Panc1 (cell line): Measurements from ENCODE around the gene HOATZ. TPM values are rescaled to one million over a fixed set of nuclear protein-coding genes. Genes with fewer than 3 reads are reported as not detected.

Experiments used
- ATAC-seq: fragments of 200-7000 bp; cut with Tn5 transposase; 2 replicates; pipeline ENCODE4 v1.9.1; 2020; ENCODE audit warnings: mild to moderate bottlenecking, moderate library complexity
- BruUV-seq: library from RNA; stranded (reverse); fragments of 400-500 nt; replicated peaks from 2 replicates; lab custom pipeline; 2021; lab: Mats Ljungman, UMichigan
- CTCF ChIA-PET: fragments of 300-600 bp; sonication (Branson Sonifier 250); formaldehyde crosslinking; loops from one replicate; lab custom pipeline; 2022; ENCODE audit warnings: antibody characterized with exemption; lab: Charles Lee
- POLR2A ChIA-PET: fragments of 300-600 bp; sonication (Branson Sonifier 250); formaldehyde crosslinking; loops from one replicate; lab custom pipeline; 2022; ENCODE audit warnings: antibody characterized with exemption; lab: Charles Lee
- DNase-seq: peaks from one replicate; pipeline ENCODE4 v3.0.0-alpha.2; 2010; ENCODE audit warnings: low read depth, low spot score
- H3K27ac ChIP-seq: 2 replicates; pipeline ENCODE4 v1.5.1; 2011; ENCODE audit warnings: mild to moderate bottlenecking, low read length, inconsistent platforms
- H3K27me3 ChIP-seq: fragments of 200-500 bp; sonication (Bioruptor generic); 2 replicates; pipeline ENCODE4 v1.6.0; 2014; ENCODE audit warnings: low read length, inconsistent platforms; ENCODE audit not compliant: control insufficient read depth, insufficient read depth
- H3K36me3 ChIP-seq: fragments of 200-500 bp; sonication (Bioruptor generic); 2 replicates; pipeline ENCODE4 v1.5.1; 2014; ENCODE audit warnings: inconsistent platforms, mild to moderate bottlenecking, low read length, moderate library complexity; ENCODE audit not compliant: control insufficient read depth, insufficient read depth
- H3K4me1 ChIP-seq: 2 replicates; pipeline ENCODE4 v1.5.1; 2011; ENCODE audit warnings: inconsistent platforms, mild to moderate bottlenecking, low read length, moderate library complexity; ENCODE audit not compliant: control insufficient read depth, insufficient read depth
- H3K4me3 ChIP-seq, 2 experiments: 2 replicates each; pipeline ENCODE4 v1.5.1; 2011 to 2012; ENCODE audit warnings: low read depth in 2 of 2, low read length in 2 of 2, mild to moderate bottlenecking in 2 of 2, inconsistent platforms in 1 of 2, moderate library complexity in 1 of 2
- H3K9me3 ChIP-seq: fragments of 200-500 bp; sonication (Bioruptor generic); 2 replicates; pipeline ENCODE4 v1.5.1; 2014; ENCODE audit warnings: low read depth, mild to moderate bottlenecking, inconsistent platforms, low read length, moderate library complexity; ENCODE audit not compliant: control insufficient read depth, insufficient read depth
- POLR2AphosphoS5 ChIP-seq: IDR thresholded peaks from 2 replicates; pipeline ENCODE4 v1.6.1; 2012; ENCODE audit warnings: mild to moderate bottlenecking, low read depth, low read length, moderate library complexity
- SIN3A ChIP-seq: IDR thresholded peaks from 2 replicates; pipeline ENCODE4 v1.6.1; 2012; ENCODE audit warnings: low read depth, mild to moderate bottlenecking, low read length, moderate library complexity, borderline replicate concordance; ENCODE audit not compliant: insufficient read depth
- TCF7L2 ChIP-seq: IDR thresholded peaks from 2 replicates; pipeline ENCODE4 v1.6.1; 2011; ENCODE audit warnings: mild to moderate bottlenecking, low read depth, low read length, inconsistent platforms
- in situ Hi-C: cut with HindIII; loops from 2 replicates; pipeline ENCODE4 v1.10.0; 2016; ENCODE audit warnings: low sequenced_read_pairs, low pct_unique_long_range_greater_than_20kb
- intact Hi-C: fragments of 100-400 bp; cut with micrococcal nuclease; formaldehyde crosslinking; loops from one replicate; pipeline ENCODE4 v1.10.0; 2022; ENCODE audit not compliant: unreplicated experiment
- total RNA-seq: library from RNA; stranded (reverse); gene quantifications from one replicate; pipeline ENCODE4 v1.2.1, GENCODE V29; 2021; ENCODE audit not compliant: unreplicated experiment
- TF ChIP-seq, protein P1 (sequence below), 2 experiments: IDR thresholded peaks; 2 replicates each; pipeline ENCODE4 v1.6.1; 2011 to 2012; ENCODE audit warnings: low read depth in 2 of 2, control low read depth in 1 of 2, low read length in 1 of 2, mild to moderate bottlenecking in 1 of 2, moderate library complexity in 1 of 2; ENCODE audit not compliant: insufficient read depth in 1 of 2
- TF ChIP-seq, protein P2 (sequence below): fragments of 450-650 bp; IDR thresholded peaks from 2 replicates; pipeline ENCODE4 v1.5.1; 2017; ENCODE audit warnings: mild to moderate bottlenecking

HOATZ gene
- total RNA-seq, 1 experiment from 2014 or later, result not detected

DNA sequence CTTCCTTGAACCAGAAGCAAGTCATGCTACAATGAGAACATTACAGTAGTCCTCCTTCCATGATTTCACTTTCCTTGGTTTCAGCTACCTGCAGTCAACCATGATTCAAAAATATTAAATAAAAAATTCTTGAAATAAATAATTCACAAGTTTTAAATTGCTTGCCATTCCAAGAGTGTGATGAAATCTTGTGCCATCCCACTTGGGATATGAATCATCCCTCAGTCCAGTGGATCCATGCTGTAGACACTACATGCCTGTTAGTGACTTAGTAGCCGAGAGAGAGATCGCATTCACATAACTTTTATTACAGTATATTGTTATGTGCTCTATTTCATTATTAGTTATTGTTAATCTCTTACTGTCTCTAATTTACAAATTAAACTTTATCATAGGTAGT, 6.0 kb downstream of the HOATZ start:
- H3K9me3 ChIP-seq, result no peaks in the 10 kb centered on the region
- in situ Hi-C loops (no loop called here), intact Hi-C loops (no loop called here)
- POLR2A ChIA-PET, result interaction anchor here (0.6 kb wide), 1 partner anchor 20 kb away, joined by 3 read pairs; no protein-coding TSS in a partner anchor
- ATAC-seq, result no peak
- BruUV-seq, result no TSS peak
- no peak overlapping the region for H3K27ac ChIP-seq
- H3K36me3 ChIP-seq, result no peaks in the 10 kb centered on the region
- peaks cover 4% of the 10 kb centered on the region; the same call in 1 of the 2 replicates for H3K27me3 ChIP-seq
- H3K4me3 ChIP-seq, result no peak overlapping the region
- no peak for DNase-seq
- H3K4me1 ChIP-seq, result no peaks in the 10 kb centered on the region
- CTCF ChIA-PET, result no interaction called here
- TF ChIP-seq SIN3A (no peak), POLR2AphosphoS5 (no peak), TCF7L2 (no peak)
- TF ChIP-seq, protein P1, sequence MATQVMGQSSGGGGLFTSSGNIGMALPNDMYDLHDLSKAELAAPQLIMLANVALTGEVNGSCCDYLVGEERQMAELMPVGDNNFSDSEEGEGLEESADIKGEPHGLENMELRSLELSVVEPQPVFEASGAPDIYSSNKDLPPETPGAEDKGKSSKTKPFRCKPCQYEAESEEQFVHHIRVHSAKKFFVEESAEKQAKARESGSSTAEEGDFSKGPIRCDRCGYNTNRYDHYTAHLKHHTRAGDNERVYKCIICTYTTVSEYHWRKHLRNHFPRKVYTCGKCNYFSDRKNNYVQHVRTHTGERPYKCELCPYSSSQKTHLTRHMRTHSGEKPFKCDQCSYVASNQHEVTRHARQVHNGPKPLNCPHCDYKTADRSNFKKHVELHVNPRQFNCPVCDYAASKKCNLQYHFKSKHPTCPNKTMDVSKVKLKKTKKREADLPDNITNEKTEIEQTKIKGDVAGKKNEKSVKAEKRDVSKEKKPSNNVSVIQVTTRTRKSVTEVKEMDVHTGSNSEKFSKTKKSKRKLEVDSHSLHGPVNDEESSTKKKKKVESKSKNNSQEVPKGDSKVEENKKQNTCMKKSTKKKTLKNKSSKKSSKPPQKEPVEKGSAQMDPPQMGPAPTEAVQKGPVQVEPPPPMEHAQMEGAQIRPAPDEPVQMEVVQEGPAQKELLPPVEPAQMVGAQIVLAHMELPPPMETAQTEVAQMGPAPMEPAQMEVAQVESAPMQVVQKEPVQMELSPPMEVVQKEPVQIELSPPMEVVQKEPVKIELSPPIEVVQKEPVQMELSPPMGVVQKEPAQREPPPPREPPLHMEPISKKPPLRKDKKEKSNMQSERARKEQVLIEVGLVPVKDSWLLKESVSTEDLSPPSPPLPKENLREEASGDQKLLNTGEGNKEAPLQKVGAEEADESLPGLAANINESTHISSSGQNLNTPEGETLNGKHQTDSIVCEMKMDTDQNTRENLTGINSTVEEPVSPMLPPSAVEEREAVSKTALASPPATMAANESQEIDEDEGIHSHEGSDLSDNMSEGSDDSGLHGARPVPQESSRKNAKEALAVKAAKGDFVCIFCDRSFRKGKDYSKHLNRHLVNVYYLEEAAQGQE (IDR thresholded peaks at IDR 0.05; ENCODE audit: insufficient read depth in 1 of 2, low read depth in 2 of 2, low read length in 1 of 2), result no peak
- TF ChIP-seq, protein P2, sequence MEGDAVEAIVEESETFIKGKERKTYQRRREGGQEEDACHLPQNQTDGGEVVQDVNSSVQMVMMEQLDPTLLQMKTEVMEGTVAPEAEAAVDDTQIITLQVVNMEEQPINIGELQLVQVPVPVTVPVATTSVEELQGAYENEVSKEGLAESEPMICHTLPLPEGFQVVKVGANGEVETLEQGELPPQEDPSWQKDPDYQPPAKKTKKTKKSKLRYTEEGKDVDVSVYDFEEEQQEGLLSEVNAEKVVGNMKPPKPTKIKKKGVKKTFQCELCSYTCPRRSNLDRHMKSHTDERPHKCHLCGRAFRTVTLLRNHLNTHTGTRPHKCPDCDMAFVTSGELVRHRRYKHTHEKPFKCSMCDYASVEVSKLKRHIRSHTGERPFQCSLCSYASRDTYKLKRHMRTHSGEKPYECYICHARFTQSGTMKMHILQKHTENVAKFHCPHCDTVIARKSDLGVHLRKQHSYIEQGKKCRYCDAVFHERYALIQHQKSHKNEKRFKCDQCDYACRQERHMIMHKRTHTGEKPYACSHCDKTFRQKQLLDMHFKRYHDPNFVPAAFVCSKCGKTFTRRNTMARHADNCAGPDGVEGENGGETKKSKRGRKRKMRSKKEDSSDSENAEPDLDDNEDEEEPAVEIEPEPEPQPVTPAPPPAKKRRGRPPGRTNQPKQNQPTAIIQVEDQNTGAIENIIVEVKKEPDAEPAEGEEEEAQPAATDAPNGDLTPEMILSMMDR, result no peak

DNA sequence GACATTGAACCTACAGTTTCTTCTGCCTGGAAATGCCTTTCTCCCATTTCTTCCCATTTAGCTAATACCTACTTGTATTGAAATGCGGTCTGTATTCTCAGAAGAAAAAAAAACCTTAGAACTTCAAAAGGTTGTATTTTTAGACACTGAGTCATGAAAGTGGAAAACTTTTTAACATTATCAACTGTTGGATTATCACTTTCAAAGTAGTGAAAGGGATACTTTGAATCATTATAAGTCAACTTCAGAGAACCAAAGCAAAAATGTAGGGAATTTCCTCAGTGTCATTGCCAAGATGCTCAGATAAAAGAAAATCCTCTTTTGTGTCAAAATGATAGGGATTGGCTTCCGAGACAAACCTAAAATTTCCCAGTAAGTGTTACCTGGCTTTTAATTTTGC, 6.6 kb downstream of the HOATZ start:
- POLR2A ChIA-PET, result interaction anchor here (0.6 kb wide), 1 partner anchor 20 kb away, joined by 3 read pairs; no protein-coding TSS in a partner anchor
- CTCF ChIA-PET, result no interaction called here
- peaks cover 4% of the 10 kb centered on the region; the same call in 1 of the 2 replicates for H3K27me3 ChIP-seq
- in situ Hi-C loops, result no loop called here
- no peaks in the 10 kb centered on the region for H3K36me3 ChIP-seq
- no peaks in the 10 kb centered on the region for H3K9me3 ChIP-seq
- intact Hi-C loops, result no loop called here
- DNase-seq, result no peak
- H3K4me1 ChIP-seq, result no peaks in the 10 kb centered on the region
- no peak overlapping the region for H3K4me3 ChIP-seq
- ATAC-seq, result no peak
- no TSS peak for BruUV-seq
- H3K27ac ChIP-seq, result no peak overlapping the region
- TF ChIP-seq POLR2AphosphoS5 (no peak), TCF7L2 (no peak)
- TF ChIP-seq, protein P2, result no peak
